ENCODE data around the gene CNTFR. TPM values are rescaled to one million over a fixed set of nuclear protein-coding genes. Genes with fewer than 3 reads are reported as not detected.
A peak's percentile ranks its signal among the peaks of the same experiment; 100 is the strongest.

The CNTFR gene
- total RNA-seq, 1 donor from 2014 or later, result 3.1 TPM

GRCh38 chr9:34577400-34578240 is 11.9 kb downstream of the CNTFR start:
- Mint-ChIP-seq H3K36me3 (ENCODE audit: low read depth, unreplicated experiment) (no peaks in the 10 kb centered on the region), H3K4me1 (ENCODE audit: unreplicated experiment) (peaks cover 46% of the 10 kb centered on the region), H3K4me3 (ENCODE audit: unreplicated experiment) (peak overlapping the region; percentile 65), H3K27ac (ENCODE audit: unreplicated experiment) (no peak overlapping the region), H3K27me3 (ENCODE audit: unreplicated experiment) (peaks cover 22% of the 10 kb centered on the region), H3K9me3 (ENCODE audit: unreplicated experiment) (no peaks in the 10 kb centered on the region)
- no peak for DNase-seq (ENCODE audit: low spot score)
- no peak for TF ChIP-seq CTCF (IDR thresholded peaks at IDR 0.05; ENCODE audit: unreplicated experiment)

GRCh38 chr9:34576597-34577399 is 12.7 kb downstream of the CNTFR start:
- Mint-ChIP-seq H3K36me3 (ENCODE audit: low read depth, unreplicated experiment) (no peaks in the 10 kb centered on the region), H3K4me3 (ENCODE audit: unreplicated experiment) (peak overlapping the region; percentile 65), H3K27ac (ENCODE audit: unreplicated experiment) (no peak overlapping the region), H3K9me3 (ENCODE audit: unreplicated experiment) (no peaks in the 10 kb centered on the region), H3K27me3 (ENCODE audit: unreplicated experiment) (peaks cover 24% of the 10 kb centered on the region), H3K4me1 (ENCODE audit: unreplicated experiment) (peaks cover 46% of the 10 kb centered on the region)
- no peak for TF ChIP-seq CTCF (IDR thresholded peaks at IDR 0.05; ENCODE audit: unreplicated experiment)
- DNase-seq (ENCODE audit: low spot score), result peak; percentile 41

- H3K36me3 Mint-ChIP-seq (ENCODE audit: low read depth, unreplicated experiment), result no peaks in the 10 kb centered on the region
- H3K4me1 Mint-ChIP-seq (ENCODE audit: unreplicated experiment), result peaks cover 45% of the 10 kb centered on the region
- DNase-seq (ENCODE audit: low spot score), result no peak
- H3K27ac Mint-ChIP-seq (ENCODE audit: unreplicated experiment), result no peak overlapping the region
- H3K4me3 Mint-ChIP-seq (ENCODE audit: unreplicated experiment), result peak overlapping the region; percentile 17
- peaks cover 25% of the 10 kb centered on the region for H3K27me3 Mint-ChIP-seq (ENCODE audit: unreplicated experiment)
- TF ChIP-seq CTCF (IDR thresholded peaks at IDR 0.05; ENCODE audit: unreplicated experiment), result no peak
- no peaks in the 10 kb centered on the region for H3K9me3 Mint-ChIP-seq (ENCODE audit: unreplicated experiment)
Measured at GRCh38 chr9:34575862-34576596, 13.5 kb downstream of the CNTFR start.

- Mint-ChIP-seq H3K36me3 (ENCODE audit: low read depth, unreplicated experiment) (no peaks in the 10 kb centered on the region), H3K4me1 (ENCODE audit: unreplicated experiment) (peaks cover 45% of the 10 kb centered on the region), H3K4me3 (ENCODE audit: unreplicated experiment) (no peak overlapping the region), H3K27me3 (ENCODE audit: unreplicated experiment) (peaks cover 30% of the 10 kb centered on the region), H3K9me3 (ENCODE audit: unreplicated experiment) (no peaks in the 10 kb centered on the region), H3K27ac (ENCODE audit: unreplicated experiment) (no peak overlapping the region)
- no peak for TF ChIP-seq CTCF (IDR thresholded peaks at IDR 0.05; ENCODE audit: unreplicated experiment)
- DNase-seq (ENCODE audit: low spot score), result no peak
Measured at GRCh38 chr9:34575241-34575640, 14.3 kb downstream of the CNTFR start.
